A549 (cell line): Measurements from ENCODE around the gene EIF4G3.

Source experiments
- CTCF ChIP-seq: fragments of >200 bp; sonication (Bioruptor Twin); formaldehyde crosslinking; IDR thresholded peaks from 3 replicates; pipeline ENCODE4 v1.5.1; 2016
- MAZ ChIP-seq: fragments of 150-350 bp; IDR thresholded peaks from 2 replicates; pipeline ENCODE4 v1.6.1; 2014; ENCODE audit warnings: antibody characterized with exemption, low read depth, low read length, borderline replicate concordance

GRCh38 chr1:21099034-21099868 lies 77.4 kb downstream of the EIF4G3 start:
- TF ChIP-seq MAZ = no peak
- TF ChIP-seq CTCF = no peak
